Activated T-helper 2 cell treated with anti-CD3 and anti-CD28 coated beads, Interferon-gamma antibody, Interleukin-2, Interleukin-4, amounts not matched to agents 10 μg/mL and 5 μg/mL and 100 μg/mL, durations not matched to agents 14 hours and 24 hours and 36 hours (primary cell): ENCODE measurements around the gene P3H3. TPM values are rescaled to one million over a fixed set of nuclear protein-coding genes. Genes with fewer than 3 reads are reported as not detected.

Experiments used
- DNase-seq: peaks from one replicate; pipeline ENCODE4 v3.0.0; 2021; ENCODE audit warnings: low spot score
- H3K27ac Mint-ChIP-seq: one replicate; pipeline ENCODE4 v1.8.0; 2021; ENCODE audit warnings: mixed read lengths
- H3K27me3 Mint-ChIP-seq: one replicate; pipeline ENCODE4 v1.8.0; 2021; ENCODE audit warnings: low read depth, mixed read lengths
- H3K36me3 Mint-ChIP-seq: one replicate; pipeline ENCODE4 v1.8.0; 2021; ENCODE audit warnings: low read depth, mixed read lengths
- H3K4me1 Mint-ChIP-seq: one replicate; pipeline ENCODE4 v1.8.0; 2021; ENCODE audit warnings: low read depth, mixed read lengths
- H3K4me3 Mint-ChIP-seq: one replicate; pipeline ENCODE4 v1.8.0; 2021; ENCODE audit warnings: low read depth, mild to moderate bottlenecking, moderate library complexity, mixed read lengths
- H3K9me3 Mint-ChIP-seq: one replicate; pipeline ENCODE4 v1.8.0; 2021; ENCODE audit warnings: mixed read lengths
- intact Hi-C: fragments of 100-400 bp; cut with micrococcal nuclease; formaldehyde crosslinking; loops from one replicate; pipeline ENCODE4 v1.15.1; 2023
- total RNA-seq: library from RNA; stranded (reverse); gene quantifications from 2 replicates; pipeline ENCODE4 v1.2.3, GENCODE V29; 2022

P3H3 gene
- total RNA-seq, 1 donor from 2014 or later: 5.2 TPM

- H3K4me3 Mint-ChIP-seq: no peak overlapping the region
- DNase-seq: no peak
- H3K27ac Mint-ChIP-seq: no peak overlapping the region
- peaks cover 7% of the 10 kb centered on the region for H3K36me3 Mint-ChIP-seq
- H3K9me3 Mint-ChIP-seq: no peaks in the 10 kb centered on the region
- intact Hi-C loops: loop anchor here (1.0 to 5.0 kb wide), 5 partner anchors 33 to 218 kb away; partner anchors contain the start of genes CHD4, MLF2 and PTMS
- H3K27me3 Mint-ChIP-seq: peaks cover 39% of the 10 kb centered on the region
- peaks cover 33% of the 10 kb centered on the region for H3K4me1 Mint-ChIP-seq
Measured at GRCh38 chr12:6824901-6825381, 3.3 kb upstream of the P3H3 start.

- peaks cover 5% of the 10 kb centered on the region for H3K36me3 Mint-ChIP-seq
- no peak overlapping the region for H3K27ac Mint-ChIP-seq
- DNase-seq: peak; percentile 71
- intact Hi-C loops: loop anchor here (1.0 to 5.0 kb wide), 5 partner anchors 33 to 218 kb away; partner anchors contain the start of genes CHD4, MLF2 and PTMS
- no peaks in the 10 kb centered on the region for H3K9me3 Mint-ChIP-seq
- H3K4me3 Mint-ChIP-seq: no peak overlapping the region
- H3K27me3 Mint-ChIP-seq: peaks cover 43% of the 10 kb centered on the region
- peaks cover 32% of the 10 kb centered on the region for H3K4me1 Mint-ChIP-seq
Measured at GRCh38 chr12:6825398-6826124, 2.6 kb upstream of the P3H3 start.

- DNase-seq: no peak
- H3K4me3 Mint-ChIP-seq: no peak overlapping the region
- no peaks in the 10 kb centered on the region for H3K36me3 Mint-ChIP-seq
- H3K27me3 Mint-ChIP-seq: peaks cover 47% of the 10 kb centered on the region
- no peaks in the 10 kb centered on the region for H3K9me3 Mint-ChIP-seq
- H3K27ac Mint-ChIP-seq: no peak overlapping the region
- intact Hi-C loops: loop anchor here (5.0 kb wide), 3 partner anchors 34 to 219 kb away; partner anchors contain the start of genes CHD4 and PTMS
- H3K4me1 Mint-ChIP-seq: peaks cover 25% of the 10 kb centered on the region
Measured at GRCh38 chr12:6826125-6826733, 2.0 kb upstream of the P3H3 start.

DNA sequence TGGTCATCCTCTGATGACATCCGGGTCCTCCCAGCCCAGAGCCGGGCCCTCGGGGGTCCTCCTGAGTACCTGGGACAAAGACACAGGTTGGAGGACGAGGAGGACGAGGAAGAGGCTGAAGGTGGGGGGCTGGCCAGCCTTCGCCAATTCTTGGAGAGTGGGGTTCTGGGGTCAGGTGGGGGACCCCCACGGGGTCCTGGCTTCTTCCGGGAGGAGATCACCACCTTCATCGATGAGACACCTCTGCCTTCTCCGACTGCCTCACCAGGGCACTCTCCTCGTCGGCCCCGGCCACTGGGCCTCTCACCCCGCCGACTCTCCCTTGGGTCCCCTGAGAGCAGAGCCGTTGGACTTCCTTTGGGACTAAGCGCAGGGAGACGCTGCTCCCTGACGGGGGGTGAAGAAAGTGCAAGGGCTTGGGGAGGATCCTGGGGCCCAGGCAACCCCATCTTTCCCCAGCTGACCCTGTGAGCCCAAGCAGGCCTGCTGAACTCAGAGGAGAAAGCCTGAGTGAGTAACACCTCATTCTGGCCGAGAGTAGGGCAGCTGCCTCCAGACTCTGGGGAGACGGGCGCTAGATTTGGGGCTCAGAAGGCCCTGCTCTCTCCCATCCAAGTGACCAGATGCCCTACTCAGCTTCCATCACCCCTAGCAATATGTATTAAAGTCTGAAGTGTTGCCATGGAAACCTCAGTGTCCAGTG is 1.3 kb upstream of the P3H3 start:
- Mint-ChIP-seq H3K4me3 (peak overlapping the region; percentile 54), H3K9me3 (no peaks in the 10 kb centered on the region), H3K27me3 (peaks cover 54% of the 10 kb centered on the region), H3K4me1 (peaks cover 23% of the 10 kb centered on the region), H3K36me3 (no peaks in the 10 kb centered on the region), H3K27ac (peak overlapping the region; percentile 8)
- intact Hi-C loops: loop anchor here (5.0 kb wide), 3 partner anchors 35 to 220 kb away; partner anchors contain the start of genes CHD4 and PTMS
- DNase-seq: no peak

DNA sequence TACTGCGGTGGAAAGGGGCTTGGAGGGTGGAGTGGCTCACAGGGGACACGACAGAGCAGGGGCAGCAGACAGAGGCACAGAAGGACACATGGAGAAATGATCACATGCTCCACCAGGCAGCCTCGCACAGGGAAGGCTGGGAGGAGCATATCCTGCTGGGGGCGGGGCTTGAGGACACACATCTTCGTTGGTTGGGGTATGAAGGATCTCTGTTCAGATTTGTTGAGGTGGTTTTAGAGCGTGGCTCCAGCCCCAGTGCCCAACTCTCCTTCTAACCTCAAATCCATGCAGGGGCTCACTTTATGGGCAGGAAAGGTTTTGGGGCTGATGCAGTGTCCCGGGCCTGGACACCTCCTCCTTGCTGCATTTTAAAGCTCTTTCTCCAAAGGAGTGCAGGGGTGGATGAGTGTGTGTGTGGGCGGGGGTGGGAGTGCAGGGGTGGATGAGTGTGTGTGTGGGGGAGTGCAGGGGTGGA is 733 bp upstream of the P3H3 start:
- peaks cover 20% of the 10 kb centered on the region for H3K4me1 Mint-ChIP-seq
- no peaks in the 10 kb centered on the region for H3K36me3 Mint-ChIP-seq
- H3K9me3 Mint-ChIP-seq: no peaks in the 10 kb centered on the region
- peak; percentile 37 for DNase-seq
- peak overlapping the region; percentile 8 for H3K27ac Mint-ChIP-seq
- peaks cover 52% of the 10 kb centered on the region for H3K27me3 Mint-ChIP-seq
- intact Hi-C loops: loop anchor here (5.0 kb wide), 3 partner anchors 35 to 220 kb away; partner anchors contain the start of genes CHD4 and PTMS
- peak overlapping the region; percentile 54 for H3K4me3 Mint-ChIP-seq

DNA sequence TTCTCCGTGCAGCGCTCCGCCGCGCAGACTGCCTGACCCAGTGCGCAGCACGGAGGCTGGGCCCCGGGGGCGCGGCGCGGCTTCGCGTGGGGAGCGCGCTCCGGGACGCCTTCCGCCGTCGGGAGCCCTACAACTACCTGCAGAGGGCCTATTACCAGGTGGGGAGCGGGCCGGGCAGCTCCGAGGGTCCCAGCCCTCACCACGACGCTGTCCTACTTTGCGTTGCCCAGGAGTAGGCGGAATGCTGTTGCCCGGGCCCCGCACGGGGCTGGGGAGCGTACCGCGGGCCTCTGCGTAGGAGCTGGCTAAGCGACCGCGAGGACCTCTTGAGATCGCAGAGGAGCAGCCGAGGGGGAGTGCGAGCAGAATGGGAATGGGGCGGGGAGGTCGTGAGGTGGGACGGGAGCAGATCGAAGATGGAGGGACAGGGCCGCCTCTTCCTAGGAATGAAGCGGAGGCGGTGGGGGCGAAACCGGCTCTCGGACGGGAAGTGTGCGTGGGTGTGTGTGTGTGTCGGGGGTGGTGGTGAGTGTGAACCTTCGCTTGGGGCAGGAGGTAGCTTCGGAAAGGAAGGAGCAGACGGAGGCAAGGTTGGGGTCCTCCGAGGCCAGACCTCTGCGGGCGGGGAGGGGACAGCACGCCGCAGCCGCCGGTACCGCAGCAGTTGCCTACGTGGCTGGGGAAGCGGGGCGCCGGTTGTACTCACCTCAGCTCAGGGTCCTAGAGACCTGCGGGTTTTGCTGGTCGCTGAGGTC is 751 bp downstream of the P3H3 start:
- Mint-ChIP-seq H3K27me3 (peaks cover 40% of the 10 kb centered on the region), H3K4me3 (peak overlapping the region; percentile 85), H3K27ac (peak overlapping the region; percentile 80), H3K4me1 (peaks cover 20% of the 10 kb centered on the region), H3K9me3 (no peaks in the 10 kb centered on the region), H3K36me3 (no peaks in the 10 kb centered on the region)
- intact Hi-C loops: loop anchor here (5.0 kb wide), 3 partner anchors 37 to 222 kb away; partner anchors contain the start of genes CHD4 and PTMS
- no peak for DNase-seq

GRCh38 chr12:6829536-6830220 is 1.5 kb downstream of the P3H3 start:
- Mint-ChIP-seq H3K4me3 (peak overlapping the region; percentile 85), H3K4me1 (peaks cover 24% of the 10 kb centered on the region), H3K9me3 (no peaks in the 10 kb centered on the region), H3K27ac (peak overlapping the region; percentile 80), H3K36me3 (no peaks in the 10 kb centered on the region), H3K27me3 (peaks cover 36% of the 10 kb centered on the region)
- intact Hi-C loops: loop anchor here (5.0 kb wide), 3 partner anchors 37 to 222 kb away; partner anchors contain the start of genes CHD4 and PTMS
- no peak for DNase-seq

DNA sequence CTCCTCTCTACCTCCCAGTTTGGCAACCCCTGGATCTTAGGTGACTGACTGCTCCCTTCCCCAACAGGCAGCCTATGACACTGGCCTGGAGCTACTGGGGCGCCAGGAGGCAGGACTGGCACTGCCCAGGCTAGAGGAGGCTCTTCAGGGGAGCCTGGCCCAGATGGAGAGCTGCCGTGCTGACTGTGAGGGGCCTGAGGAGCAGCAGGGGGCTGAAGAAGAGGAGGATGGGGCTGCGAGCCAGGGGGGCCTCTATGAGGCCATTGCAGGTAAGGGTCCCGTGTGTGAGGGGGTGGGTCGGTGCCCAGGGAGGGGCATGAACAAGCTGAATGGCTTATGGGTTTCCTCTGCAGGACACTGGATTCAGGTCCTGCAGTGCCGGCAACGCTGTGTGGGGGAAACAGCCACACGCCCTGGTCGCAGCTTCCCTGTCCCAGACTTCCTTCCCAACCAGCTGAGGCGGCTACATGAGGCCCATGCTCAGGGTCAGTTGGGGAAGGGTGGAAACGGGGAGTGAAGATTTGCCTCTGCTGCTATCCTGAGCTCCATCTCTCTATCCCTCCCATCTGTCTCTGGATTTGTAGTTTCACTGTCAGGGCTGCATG is 2.2 kb downstream of the P3H3 start:
- Mint-ChIP-seq H3K9me3 (no peaks in the 10 kb centered on the region), H3K4me1 (peaks cover 22% of the 10 kb centered on the region), H3K36me3 (no peaks in the 10 kb centered on the region), H3K27me3 (peaks cover 30% of the 10 kb centered on the region), H3K4me3 (peak overlapping the region; percentile 35), H3K27ac (no peak overlapping the region)
- intact Hi-C loops: no loop called here
- DNase-seq: no peak

GRCh38 chr12:6830999-6831398 is 2.8 kb downstream of the P3H3 start:
- intact Hi-C loops: no loop called here
- no peak overlapping the region for H3K27ac Mint-ChIP-seq
- H3K27me3 Mint-ChIP-seq: peaks cover 28% of the 10 kb centered on the region
- no peak overlapping the region for H3K4me3 Mint-ChIP-seq
- DNase-seq: no peak
- H3K36me3 Mint-ChIP-seq: no peaks in the 10 kb centered on the region
- no peaks in the 10 kb centered on the region for H3K9me3 Mint-ChIP-seq
- peaks cover 22% of the 10 kb centered on the region for H3K4me1 Mint-ChIP-seq

- intact Hi-C loops: no loop called here
- no peak overlapping the region for H3K27ac Mint-ChIP-seq
- H3K4me1 Mint-ChIP-seq: peaks cover 22% of the 10 kb centered on the region
- DNase-seq: no peak
- H3K27me3 Mint-ChIP-seq: peaks cover 27% of the 10 kb centered on the region
- H3K36me3 Mint-ChIP-seq: no peaks in the 10 kb centered on the region
- no peak overlapping the region for H3K4me3 Mint-ChIP-seq
- no peaks in the 10 kb centered on the region for H3K9me3 Mint-ChIP-seq
Measured at GRCh38 chr12:6831450-6831995, 3.3 kb downstream of the P3H3 start.

GRCh38 chr12:6832125-6832524 is 3.9 kb downstream of the P3H3 start:
- Mint-ChIP-seq H3K4me3 (no peak overlapping the region), H3K4me1 (peaks cover 22% of the 10 kb centered on the region), H3K36me3 (no peaks in the 10 kb centered on the region), H3K9me3 (no peaks in the 10 kb centered on the region), H3K27ac (no peak overlapping the region), H3K27me3 (peaks cover 25% of the 10 kb centered on the region)
- DNase-seq: no peak
- intact Hi-C loops: no loop called here
